DND-41 (cell line): ENCODE results near the gene EYA4.

Experiments
- EZH2 ChIP-seq: IDR thresholded peaks from 3 replicates; pipeline ENCODE4 v1.6.1; 2012; ENCODE audit warnings: borderline replicate concordance, low read depth, mild to moderate bottlenecking, moderate library complexity, low read length, inconsistent platforms; ENCODE audit not compliant: severe bottlenecking
- TF ChIP-seq, protein P1 (sequence below): IDR thresholded peaks from 2 replicates; pipeline ENCODE4 v1.5.1; 2012; ENCODE audit warnings: borderline replicate concordance, low read length, moderate library complexity, mild to moderate bottlenecking; ENCODE audit not compliant: poor library complexity, severe bottlenecking; ENCODE audit errors: extremely low read depth

DNA sequence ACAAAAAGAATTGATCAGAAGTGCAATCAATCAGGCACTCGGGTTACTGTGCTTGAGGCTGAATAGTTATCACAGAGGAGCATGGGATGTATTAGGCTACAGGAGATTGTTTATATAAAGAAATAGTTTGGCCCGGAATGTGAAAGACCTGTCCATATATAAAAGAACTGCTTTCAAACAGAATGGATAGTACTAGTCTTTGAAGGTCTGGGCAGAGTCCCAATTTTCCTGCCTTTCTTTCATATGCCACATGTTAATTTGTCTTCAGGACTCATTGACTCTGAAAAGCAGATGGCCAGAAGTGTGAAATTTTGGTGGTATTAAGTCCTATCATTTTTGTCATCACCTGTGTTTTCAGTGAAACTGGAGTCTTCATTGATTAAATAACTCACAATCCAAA, 314.5 kb downstream of the EYA4 start:
- TF ChIP-seq, protein P1, sequence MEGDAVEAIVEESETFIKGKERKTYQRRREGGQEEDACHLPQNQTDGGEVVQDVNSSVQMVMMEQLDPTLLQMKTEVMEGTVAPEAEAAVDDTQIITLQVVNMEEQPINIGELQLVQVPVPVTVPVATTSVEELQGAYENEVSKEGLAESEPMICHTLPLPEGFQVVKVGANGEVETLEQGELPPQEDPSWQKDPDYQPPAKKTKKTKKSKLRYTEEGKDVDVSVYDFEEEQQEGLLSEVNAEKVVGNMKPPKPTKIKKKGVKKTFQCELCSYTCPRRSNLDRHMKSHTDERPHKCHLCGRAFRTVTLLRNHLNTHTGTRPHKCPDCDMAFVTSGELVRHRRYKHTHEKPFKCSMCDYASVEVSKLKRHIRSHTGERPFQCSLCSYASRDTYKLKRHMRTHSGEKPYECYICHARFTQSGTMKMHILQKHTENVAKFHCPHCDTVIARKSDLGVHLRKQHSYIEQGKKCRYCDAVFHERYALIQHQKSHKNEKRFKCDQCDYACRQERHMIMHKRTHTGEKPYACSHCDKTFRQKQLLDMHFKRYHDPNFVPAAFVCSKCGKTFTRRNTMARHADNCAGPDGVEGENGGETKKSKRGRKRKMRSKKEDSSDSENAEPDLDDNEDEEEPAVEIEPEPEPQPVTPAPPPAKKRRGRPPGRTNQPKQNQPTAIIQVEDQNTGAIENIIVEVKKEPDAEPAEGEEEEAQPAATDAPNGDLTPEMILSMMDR = no peak
- TF ChIP-seq EZH2 = no peak
